ENCODE results near the gene INHBC.

GRCh38 chr12:57467212-57467874 lies 32.8 kb downstream of the INHBC start:
- TF ChIP-seq CTCF (IDR thresholded peaks at IDR 0.05) = no peak
- TF ChIP-seq EZH2 (IDR thresholded peaks at IDR 0.05; ENCODE audit: borderline replicate concordance, insufficient read depth, low read depth, low read length, poor library complexity, severe bottlenecking) = no peak

All from B cell (primary cell).